GM12878 (cell line): ENCODE results near the gene TEX44. TPM values are rescaled to one million over a fixed set of nuclear protein-coding genes. Genes with fewer than 3 reads are reported as not detected.

Experiments used
- ATF7 ChIP-seq: fragments of 450-650 bp; IDR thresholded peaks from 2 replicates; pipeline ENCODE4 v1.6.1; 2016; ENCODE audit warnings: low read depth, mild to moderate bottlenecking
- BACH1 ChIP-seq: fragments of 450-650 bp; IDR thresholded peaks from 2 replicates; pipeline ENCODE4 v1.6.1; 2017; ENCODE audit warnings: mild to moderate bottlenecking, borderline replicate concordance
- BMI1 ChIP-seq: fragments of 450-650 bp; IDR thresholded peaks from 2 replicates; pipeline ENCODE4 v1.6.1; 2016; ENCODE audit warnings: mild to moderate bottlenecking, moderate library complexity, borderline replicate concordance
- EZH2 ChIP-seq: IDR thresholded peaks from 2 replicates; pipeline ENCODE4 v1.6.1; 2012; ENCODE audit warnings: low read depth, mild to moderate bottlenecking, control low read depth, inconsistent platforms, low read length, borderline replicate concordance; ENCODE audit not compliant: control insufficient read depth
- HDAC6 ChIP-seq: fragments of 200-600 bp; sonication (generic); IDR thresholded peaks from one replicate; pipeline ENCODE4 v1.8.0; 2017; ENCODE audit warnings: antibody characterized with exemption; ENCODE audit not compliant: unreplicated experiment
- HDGF ChIP-seq: fragments of 450-650 bp; IDR thresholded peaks from 2 replicates; pipeline ENCODE4 v1.6.1; 2016; ENCODE audit warnings: antibody characterized with exemption
- IKZF1 ChIP-seq: fragments of 450-650 bp; conservative IDR thresholded peaks from 2 replicates; pipeline ENCODE4 v1.6.1; 2017; ENCODE audit warnings: antibody characterized with exemption, mild to moderate bottlenecking
- LARP7 ChIP-seq: fragments of 450-650 bp; IDR thresholded peaks from 2 replicates; pipeline ENCODE4 v1.6.1; 2017; ENCODE audit warnings: mild to moderate bottlenecking
- MXI1 ChIP-seq: fragments of 150-350 bp; IDR thresholded peaks from 2 replicates; pipeline ENCODE4 v1.6.1; 2011; ENCODE audit warnings: low read depth, mild to moderate bottlenecking, inconsistent platforms, low read length, improper control_type of control experiment
- NFIC ChIP-seq: IDR thresholded peaks from 2 replicates; pipeline ENCODE4 v1.6.1; 2012; ENCODE audit warnings: low read depth, mild to moderate bottlenecking, inconsistent platforms, low read length, moderate library complexity
- RAD21 ChIP-seq: IDR thresholded peaks from 2 replicates; pipeline ENCODE4 v1.6.1; 2011; ENCODE audit warnings: mild to moderate bottlenecking, low read depth, low read length, moderate library complexity; ENCODE audit not compliant: insufficient read depth
- STAT1 ChIP-seq: fragments of 450-650 bp; conservative IDR thresholded peaks from 2 replicates; pipeline ENCODE4 v1.6.1; 2014; ENCODE audit warnings: antibody characterized with exemption, mild to moderate bottlenecking
- TAF1 ChIP-seq: IDR thresholded peaks from 2 replicates; pipeline ENCODE4 v1.6.1; 2011; ENCODE audit warnings: mild to moderate bottlenecking, low read depth, low read length, borderline replicate concordance
- ZNF622 ChIP-seq: fragments of 450-650 bp; IDR thresholded peaks from 2 replicates; pipeline ENCODE4 v1.6.1; 2017; ENCODE audit warnings: mild to moderate bottlenecking, inconsistent platforms
- polyA plus RNA-seq, 11 experiments: library from polyadenylated mRNA; depleted of rRNA in 4 of 11; unstranded in 6 of 11; stranded (reverse) in 5 of 11; fragments of >200 nt; fragmentation: Nextera tagmentation in 4 of 11; fragmentation: Illumina TruSeq in 1 of 11; extraction: Ambion mirVana in 4 of 11; extraction: Trizol in 1 of 11; gene quantifications; 1 replicate in 1 of 11; 2 replicates in 10 of 11; pipeline versions ENCODE4 v1.2.1 to v1.2.3, GENCODE V29; 2011 to 2016; ENCODE audit warnings: inconsistent platforms in 2 of 11, missing spikeins in 2 of 11, low read depth in 1 of 11
- total RNA-seq, 4 experiments: library from RNA; depleted of rRNA in 3 of 4; stranded (reverse); fragments of >200 nt in 3 of 4; fragmentation: Illumina TruSeq in 1 of 4; extraction: Trizol in 1 of 4; gene quantifications; 2 replicates each; pipeline versions ENCODE4 v1.2.1 to v1.2.3, GENCODE V29; 2013 to 2021
- TF ChIP-seq, protein P1 (sequence below): fragments of 450-650 bp; IDR thresholded peaks from 2 replicates; pipeline ENCODE4 v1.6.1; 2017; ENCODE audit warnings: mild to moderate bottlenecking, moderate library complexity
- TF ChIP-seq, protein P2 (sequence below): IDR thresholded peaks from 2 replicates; pipeline ENCODE4 v1.6.1; 2012; ENCODE audit warnings: low read depth, low read length, improper control_type of control experiment
- TF ChIP-seq, protein P3 (sequence below): IDR thresholded peaks from 2 replicates; pipeline ENCODE4 v1.6.1; 2011; ENCODE audit warnings: mild to moderate bottlenecking, low read depth, low read length, moderate library complexity; ENCODE audit not compliant: insufficient replicate concordance
- TF ChIP-seq, protein P4 (sequence below): fragments of 150-350 bp; IDR thresholded peaks from 2 replicates; pipeline ENCODE4 v1.6.1; 2014; ENCODE audit warnings: mild to moderate bottlenecking, low read depth, low read length
- TF ChIP-seq, protein P5 (sequence below): fragments of 450-650 bp; IDR thresholded peaks from 2 replicates; pipeline ENCODE4 v1.6.1; 2018; ENCODE audit warnings: borderline replicate concordance, mild to moderate bottlenecking; ENCODE audit not compliant: partially characterized antibody

TEX44 gene
- total and polyA plus RNA-seq, 10 of the 15 experiments (the other 5 are each of a cell fraction or from before 2014, with no cell fraction given), result not detected

DNA sequence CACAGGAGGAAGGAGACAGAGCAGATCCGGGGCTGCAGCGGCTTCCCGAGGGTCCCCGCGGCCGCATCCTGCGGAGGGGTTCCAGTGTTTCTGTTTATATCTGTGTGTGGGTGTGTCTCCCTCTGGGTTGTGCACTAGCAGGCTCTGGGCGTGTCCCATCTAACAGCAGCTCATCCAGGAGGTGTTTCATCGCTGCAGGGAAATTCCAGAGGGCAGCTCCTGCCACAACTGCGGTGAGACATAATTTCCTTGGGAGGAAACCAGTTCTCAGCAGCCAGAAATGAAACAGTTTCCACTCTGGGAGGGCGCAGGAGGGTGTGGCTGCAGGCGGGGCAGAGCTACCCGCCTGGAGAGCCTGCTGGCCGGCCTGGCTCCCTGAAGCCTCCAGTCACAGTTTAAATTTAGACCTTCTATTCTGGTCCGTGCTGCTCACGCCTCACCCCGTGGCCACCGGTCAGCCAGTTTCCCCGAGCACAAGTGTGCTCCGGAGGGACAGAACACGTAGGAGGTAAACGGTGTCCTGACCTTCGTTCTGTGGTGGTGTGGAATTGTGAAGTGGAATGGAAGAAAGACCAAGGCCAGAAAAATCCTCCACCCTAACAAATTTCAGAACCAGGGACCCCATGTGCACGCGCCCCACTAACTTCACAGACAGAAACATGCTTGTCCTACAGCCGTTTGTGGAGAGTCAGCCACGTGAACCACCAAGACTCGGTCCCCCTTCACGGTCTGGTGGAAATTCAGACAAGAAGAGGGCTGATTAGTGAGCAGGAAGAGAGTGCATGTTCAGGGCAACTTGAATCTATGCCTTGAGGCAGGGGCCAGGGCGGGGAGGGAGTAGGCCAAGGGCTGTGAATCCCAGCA lies 50.2 kb downstream of the TEX44 start (continued):
- TF ChIP-seq, protein P1, sequence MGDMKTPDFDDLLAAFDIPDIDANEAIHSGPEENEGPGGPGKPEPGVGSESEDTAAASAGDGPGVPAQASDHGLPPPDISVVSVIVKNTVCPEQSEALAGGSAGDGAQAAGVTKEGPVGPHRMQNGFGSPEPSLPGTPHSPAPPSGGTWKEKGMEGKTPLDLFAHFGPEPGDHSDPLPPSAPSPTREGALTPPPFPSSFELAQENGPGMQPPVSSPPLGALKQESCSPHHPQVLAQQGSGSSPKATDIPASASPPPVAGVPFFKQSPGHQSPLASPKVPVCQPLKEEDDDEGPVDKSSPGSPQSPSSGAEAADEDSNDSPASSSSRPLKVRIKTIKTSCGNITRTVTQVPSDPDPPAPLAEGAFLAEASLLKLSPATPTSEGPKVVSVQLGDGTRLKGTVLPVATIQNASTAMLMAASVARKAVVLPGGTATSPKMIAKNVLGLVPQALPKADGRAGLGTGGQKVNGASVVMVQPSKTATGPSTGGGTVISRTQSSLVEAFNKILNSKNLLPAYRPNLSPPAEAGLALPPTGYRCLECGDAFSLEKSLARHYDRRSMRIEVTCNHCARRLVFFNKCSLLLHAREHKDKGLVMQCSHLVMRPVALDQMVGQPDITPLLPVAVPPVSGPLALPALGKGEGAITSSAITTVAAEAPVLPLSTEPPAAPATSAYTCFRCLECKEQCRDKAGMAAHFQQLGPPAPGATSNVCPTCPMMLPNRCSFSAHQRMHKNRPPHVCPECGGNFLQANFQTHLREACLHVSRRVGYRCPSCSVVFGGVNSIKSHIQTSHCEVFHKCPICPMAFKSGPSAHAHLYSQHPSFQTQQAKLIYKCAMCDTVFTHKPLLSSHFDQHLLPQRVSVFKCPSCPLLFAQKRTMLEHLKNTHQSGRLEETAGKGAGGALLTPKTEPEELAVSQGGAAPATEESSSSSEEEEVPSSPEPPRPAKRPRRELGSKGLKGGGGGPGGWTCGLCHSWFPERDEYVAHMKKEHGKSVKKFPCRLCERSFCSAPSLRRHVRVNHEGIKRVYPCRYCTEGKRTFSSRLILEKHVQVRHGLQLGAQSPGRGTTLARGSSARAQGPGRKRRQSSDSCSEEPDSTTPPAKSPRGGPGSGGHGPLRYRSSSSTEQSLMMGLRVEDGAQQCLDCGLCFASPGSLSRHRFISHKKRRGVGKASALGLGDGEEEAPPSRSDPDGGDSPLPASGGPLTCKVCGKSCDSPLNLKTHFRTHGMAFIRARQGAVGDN, result peak; percentile 94
- TF ChIP-seq EZH2 (no peak), ZNF622 (no peak), RAD21 (no peak), TAF1 (0 out of 2 replicates have a peak, but pooled peaks have one; percentile 11), NFIC (no peak), IKZF1 (peak; percentile 94), BACH1 (0 out of 2 replicates have a peak, but pooled peaks have one; percentile 9), STAT1 (no peak), BMI1 (no peak), HDAC6 (no peak), MXI1 (no peak), LARP7 (no peak), ATF7 (0 out of 2 replicates have a peak, but pooled peaks have one; percentile 7), HDGF (no peak)
- TF ChIP-seq, protein P2, sequence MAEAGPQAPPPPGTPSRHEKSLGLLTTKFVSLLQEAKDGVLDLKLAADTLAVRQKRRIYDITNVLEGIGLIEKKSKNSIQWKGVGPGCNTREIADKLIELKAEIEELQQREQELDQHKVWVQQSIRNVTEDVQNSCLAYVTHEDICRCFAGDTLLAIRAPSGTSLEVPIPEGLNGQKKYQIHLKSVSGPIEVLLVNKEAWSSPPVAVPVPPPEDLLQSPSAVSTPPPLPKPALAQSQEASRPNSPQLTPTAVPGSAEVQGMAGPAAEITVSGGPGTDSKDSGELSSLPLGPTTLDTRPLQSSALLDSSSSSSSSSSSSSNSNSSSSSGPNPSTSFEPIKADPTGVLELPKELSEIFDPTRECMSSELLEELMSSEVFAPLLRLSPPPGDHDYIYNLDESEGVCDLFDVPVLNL, result no peak
- TF ChIP-seq, protein P3, sequence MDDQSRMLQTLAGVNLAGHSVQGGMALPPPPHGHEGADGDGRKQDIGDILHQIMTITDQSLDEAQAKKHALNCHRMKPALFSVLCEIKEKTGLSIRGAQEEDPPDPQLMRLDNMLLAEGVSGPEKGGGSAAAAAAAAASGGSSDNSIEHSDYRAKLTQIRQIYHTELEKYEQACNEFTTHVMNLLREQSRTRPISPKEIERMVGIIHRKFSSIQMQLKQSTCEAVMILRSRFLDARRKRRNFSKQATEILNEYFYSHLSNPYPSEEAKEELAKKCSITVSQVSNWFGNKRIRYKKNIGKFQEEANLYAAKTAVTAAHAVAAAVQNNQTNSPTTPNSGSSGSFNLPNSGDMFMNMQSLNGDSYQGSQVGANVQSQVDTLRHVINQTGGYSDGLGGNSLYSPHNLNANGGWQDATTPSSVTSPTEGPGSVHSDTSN, result no peak
- TF ChIP-seq, protein P4, sequence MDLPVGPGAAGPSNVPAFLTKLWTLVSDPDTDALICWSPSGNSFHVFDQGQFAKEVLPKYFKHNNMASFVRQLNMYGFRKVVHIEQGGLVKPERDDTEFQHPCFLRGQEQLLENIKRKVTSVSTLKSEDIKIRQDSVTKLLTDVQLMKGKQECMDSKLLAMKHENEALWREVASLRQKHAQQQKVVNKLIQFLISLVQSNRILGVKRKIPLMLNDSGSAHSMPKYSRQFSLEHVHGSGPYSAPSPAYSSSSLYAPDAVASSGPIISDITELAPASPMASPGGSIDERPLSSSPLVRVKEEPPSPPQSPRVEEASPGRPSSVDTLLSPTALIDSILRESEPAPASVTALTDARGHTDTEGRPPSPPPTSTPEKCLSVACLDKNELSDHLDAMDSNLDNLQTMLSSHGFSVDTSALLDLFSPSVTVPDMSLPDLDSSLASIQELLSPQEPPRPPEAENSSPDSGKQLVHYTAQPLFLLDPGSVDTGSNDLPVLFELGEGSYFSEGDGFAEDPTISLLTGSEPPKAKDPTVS, result no peak
- TF ChIP-seq, protein P5, sequence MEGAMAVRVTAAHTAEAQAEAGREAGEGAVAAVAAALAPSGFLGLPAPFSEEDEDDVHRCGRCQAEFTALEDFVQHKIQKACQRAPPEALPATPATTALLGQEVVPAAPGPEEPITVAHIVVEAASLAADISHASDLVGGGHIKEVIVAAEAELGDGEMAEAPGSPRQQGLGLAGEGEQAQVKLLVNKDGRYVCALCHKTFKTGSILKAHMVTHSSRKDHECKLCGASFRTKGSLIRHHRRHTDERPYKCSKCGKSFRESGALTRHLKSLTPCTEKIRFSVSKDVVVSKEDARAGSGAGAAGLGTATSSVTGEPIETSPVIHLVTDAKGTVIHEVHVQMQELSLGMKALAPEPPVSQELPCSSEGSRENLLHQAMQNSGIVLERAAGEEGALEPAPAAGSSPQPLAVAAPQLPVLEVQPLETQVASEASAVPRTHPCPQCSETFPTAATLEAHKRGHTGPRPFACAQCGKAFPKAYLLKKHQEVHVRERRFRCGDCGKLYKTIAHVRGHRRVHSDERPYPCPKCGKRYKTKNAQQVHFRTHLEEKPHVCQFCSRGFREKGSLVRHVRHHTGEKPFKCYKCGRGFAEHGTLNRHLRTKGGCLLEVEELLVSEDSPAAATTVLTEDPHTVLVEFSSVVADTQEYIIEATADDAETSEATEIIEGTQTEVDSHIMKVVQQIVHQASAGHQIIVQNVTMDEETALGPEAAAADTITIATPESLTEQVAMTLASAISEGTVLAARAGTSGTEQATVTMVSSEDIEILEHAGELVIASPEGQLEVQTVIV, result no peak
